Activated naive CD4-positive, alpha-beta T cell treated with anti-CD3 and anti-CD28 coated beads, Interleukin-2, amount 10 ng/mL, durations not matched to agents 7 days and 5 days (primary cell): ENCODE data around the gene STYK1.

Source experiments
- CTCF ChIA-PET: fragments of 350-600 bp; sonication (Branson Sonifier 250); formaldehyde crosslinking; loops from one replicate; lab custom pipeline; 2021; ENCODE audit warnings: antibody characterized with exemption; lab: Charles Lee
- DNase-seq: peaks from one replicate; pipeline ENCODE4 v3.0.0-alpha.2; 2020
- H3K27ac Mint-ChIP-seq: one replicate; pipeline ENCODE4 v1.8.0; 2021; ENCODE audit warnings: mild to moderate bottlenecking, moderate library complexity, mixed read lengths
- H3K27me3 Mint-ChIP-seq: one replicate; pipeline ENCODE4 v1.8.0; 2021; ENCODE audit warnings: mild to moderate bottlenecking, mixed read lengths
- H3K36me3 Mint-ChIP-seq: one replicate; pipeline ENCODE4 v1.8.0; 2021; ENCODE audit warnings: mixed read lengths
- H3K4me1 Mint-ChIP-seq: one replicate; pipeline ENCODE4 v1.8.0; 2021; ENCODE audit warnings: mixed read lengths
- H3K4me3 Mint-ChIP-seq: one replicate; pipeline ENCODE4 v1.8.0; 2021; ENCODE audit warnings: mild to moderate bottlenecking, moderate library complexity, mixed read lengths
- H3K9me3 Mint-ChIP-seq: one replicate; pipeline ENCODE4 v1.8.0; 2021; ENCODE audit warnings: mixed read lengths

Gene STYK1

DNA sequence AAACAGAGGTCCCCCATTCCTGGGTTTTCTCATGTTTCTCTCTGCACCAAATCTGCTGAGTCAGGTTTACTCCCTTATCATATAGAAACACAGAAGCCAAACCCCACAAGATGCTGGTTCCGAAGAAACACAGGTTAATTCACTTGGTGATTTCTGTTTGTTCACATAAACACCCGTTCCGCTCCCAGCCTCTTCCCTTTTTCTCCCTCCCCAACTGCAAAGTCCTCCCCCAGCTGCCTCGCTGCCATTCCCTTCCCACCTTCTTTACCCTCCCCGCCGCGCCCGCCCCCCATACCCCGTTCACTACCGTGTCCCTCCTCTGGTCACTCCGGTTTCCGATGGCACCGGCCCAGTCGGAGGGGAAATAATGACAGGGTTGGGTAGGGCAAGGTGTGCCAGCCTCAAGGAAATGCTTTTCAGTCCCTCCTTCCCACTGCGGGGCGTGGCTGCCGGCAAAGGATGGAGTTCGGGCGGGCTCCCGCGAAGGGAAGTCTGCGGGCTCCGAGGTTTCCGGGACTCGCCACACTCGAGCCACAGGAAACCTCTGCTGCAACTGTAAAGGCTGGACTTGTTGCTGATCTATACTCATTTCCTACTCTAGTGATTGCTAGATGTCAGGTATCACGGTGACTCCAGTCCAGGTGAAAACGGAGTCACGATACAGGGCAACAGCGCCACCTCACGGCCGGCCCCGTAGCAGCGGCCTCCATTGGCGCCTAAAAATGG is at the start of gene STYK1:
TSS of gene STYK1 (minus strand) at position 394 of the 726 bp plus-strand sequence. CDS start 39,434 bp downstream, outside the sequence.
- CTCF ChIA-PET = interaction anchor here (1.0 kb wide), 2 partner anchors 114 to 343 kb away, joined by 4 to 6 read pairs; no protein-coding TSS in a partner anchor
- H3K4me3 Mint-ChIP-seq = peak within 1 kb of the TSS; percentile 72
- H3K27me3 Mint-ChIP-seq = peaks cover 60% of the 10 kb centered on the region
- peaks cover 4% of the 10 kb centered on the region for H3K9me3 Mint-ChIP-seq
- peaks cover 70% of the 10 kb centered on the region for H3K4me1 Mint-ChIP-seq
- H3K36me3 Mint-ChIP-seq = peaks cover 3% of the 10 kb centered on the region
- H3K27ac Mint-ChIP-seq = peak within 1 kb of the TSS; percentile 37
- DNase-seq = peak; percentile 73

GRCh38 chr12:10722905-10723746 is 49.3 kb upstream of the STYK1 start, which contains the start of gene YBX3:
Gene YBX3, minus strand, starts transcription at chr12:10723323. Its CDS starts 212 bp downstream, at chr12:10723111.
- Mint-ChIP-seq H3K4me1 (peaks cover 36% of the 10 kb centered on the region), H3K4me3 (peak within 1 kb of the TSS; percentile 84), H3K9me3 (no peaks in the 10 kb centered on the region), H3K36me3 (no peaks in the 10 kb centered on the region), H3K27me3 (peaks cover 56% of the 10 kb centered on the region), H3K27ac (peak within 1 kb of the TSS; percentile 69)
- peak; percentile 61 for DNase-seq
- CTCF ChIA-PET = interaction anchor here (0.6 to 2.1 kb wide), 3 partner anchors 9 to 93 kb away, joined by 3 to 14 read pairs (median 4); no protein-coding TSS in a partner anchor

GRCh38 chr12:10722502-10722904 is 48.7 kb upstream of the STYK1 start:
- peak; percentile 52 for DNase-seq
- no peaks in the 10 kb centered on the region for H3K9me3 Mint-ChIP-seq
- peaks cover 52% of the 10 kb centered on the region for H3K27me3 Mint-ChIP-seq
- CTCF ChIA-PET = interaction anchor here (2.1 kb wide), 1 partner anchor 27 kb away, joined by 14 read pairs; no protein-coding TSS in a partner anchor
- no peaks in the 10 kb centered on the region for H3K36me3 Mint-ChIP-seq
- peaks cover 36% of the 10 kb centered on the region for H3K4me1 Mint-ChIP-seq
- peak overlapping the region; percentile 69 for H3K27ac Mint-ChIP-seq
- peak overlapping the region; percentile 84 for H3K4me3 Mint-ChIP-seq

DNA sequence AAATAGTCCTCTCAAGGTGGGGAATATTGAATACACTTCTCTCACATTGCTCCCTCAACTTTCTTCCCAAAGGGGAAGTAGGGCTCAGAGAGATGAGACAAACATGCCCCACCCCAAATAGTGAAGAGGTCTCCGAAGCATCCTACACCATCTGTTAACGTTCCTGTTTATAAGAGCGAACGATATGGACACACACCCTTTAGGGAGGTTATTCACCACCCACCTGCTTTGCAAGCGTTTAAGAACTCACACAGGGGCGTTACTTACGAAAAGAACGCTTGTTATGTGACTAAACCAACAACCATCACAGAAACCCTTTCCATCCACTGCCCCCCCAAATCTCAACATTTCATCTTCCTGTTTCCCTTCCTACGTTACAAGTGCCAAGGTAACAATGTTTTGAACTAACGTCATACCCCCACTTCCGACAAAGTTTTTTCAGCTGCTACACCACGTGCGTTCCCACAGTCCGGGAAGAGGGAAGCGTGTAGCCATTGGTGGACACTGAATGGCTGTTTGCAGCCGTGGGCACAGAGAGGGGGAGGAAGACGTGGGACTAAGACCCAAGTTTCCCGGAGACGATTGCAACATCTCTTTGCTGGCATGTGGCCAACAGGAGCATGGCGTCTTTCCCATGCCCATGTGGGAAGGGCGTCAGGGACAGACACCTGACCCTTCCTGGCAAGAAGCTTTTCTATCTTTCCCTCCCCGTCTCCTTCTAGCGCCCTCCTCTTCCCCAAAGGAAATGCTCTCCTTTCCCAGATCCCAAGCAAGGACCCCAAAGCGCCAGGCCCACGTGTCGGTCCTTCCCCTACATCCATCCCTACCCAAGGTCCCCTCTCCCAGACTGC is 48.0 kb upstream of the STYK1 start:
- Mint-ChIP-seq H3K36me3 (no peaks in the 10 kb centered on the region), H3K9me3 (no peaks in the 10 kb centered on the region), H3K27ac (peak overlapping the region; percentile 69), H3K27me3 (peaks cover 45% of the 10 kb centered on the region), H3K4me1 (peaks cover 36% of the 10 kb centered on the region), H3K4me3 (peak overlapping the region; percentile 84)
- CTCF ChIA-PET = no interaction called here
- peak; percentile 55 for DNase-seq

GRCh38 chr12:10720974-10721650 is 47.3 kb upstream of the STYK1 start:
- CTCF ChIA-PET = no interaction called here
- H3K4me3 Mint-ChIP-seq = peak overlapping the region; percentile 84
- DNase-seq = no peak
- H3K27ac Mint-ChIP-seq = no peak overlapping the region
- peaks cover 3% of the 10 kb centered on the region for H3K36me3 Mint-ChIP-seq
- peaks cover 43% of the 10 kb centered on the region for H3K27me3 Mint-ChIP-seq
- no peaks in the 10 kb centered on the region for H3K9me3 Mint-ChIP-seq
- peaks cover 40% of the 10 kb centered on the region for H3K4me1 Mint-ChIP-seq

- H3K27ac Mint-ChIP-seq = no peak overlapping the region
- peaks cover 29% of the 10 kb centered on the region for H3K27me3 Mint-ChIP-seq
- no peaks in the 10 kb centered on the region for H3K9me3 Mint-ChIP-seq
- CTCF ChIA-PET = interaction anchor here (1.5 kb wide), 1 partner anchor 30 kb away, joined by 4 read pairs; no protein-coding TSS in a partner anchor
- DNase-seq = no peak
- no peak overlapping the region for H3K4me3 Mint-ChIP-seq
- peaks cover 50% of the 10 kb centered on the region for H3K4me1 Mint-ChIP-seq
- peaks cover 9% of the 10 kb centered on the region for H3K36me3 Mint-ChIP-seq
Measured at GRCh38 chr12:10719482-10719881, 45.6 kb upstream of the STYK1 start.

- H3K4me1 Mint-ChIP-seq = peaks cover 41% of the 10 kb centered on the region
- no peak overlapping the region for H3K27ac Mint-ChIP-seq
- H3K4me3 Mint-ChIP-seq = no peak overlapping the region
- peaks cover 15% of the 10 kb centered on the region for H3K36me3 Mint-ChIP-seq
- CTCF ChIA-PET = interaction anchor here (0.7 kb wide), 1 partner anchor 27 kb away, joined by 3 read pairs; no protein-coding TSS in a partner anchor
- peaks cover 18% of the 10 kb centered on the region for H3K27me3 Mint-ChIP-seq
- DNase-seq = no peak
- no peaks in the 10 kb centered on the region for H3K9me3 Mint-ChIP-seq
Measured at GRCh38 chr12:10718279-10718821, 44.5 kb upstream of the STYK1 start.

GRCh38 chr12:10717410-10717809 is 43.6 kb upstream of the STYK1 start:
- Mint-ChIP-seq H3K4me1 (peaks cover 40% of the 10 kb centered on the region), H3K27me3 (peaks cover 13% of the 10 kb centered on the region), H3K4me3 (no peak overlapping the region), H3K9me3 (no peaks in the 10 kb centered on the region), H3K27ac (no peak overlapping the region), H3K36me3 (peaks cover 20% of the 10 kb centered on the region)
- CTCF ChIA-PET = interaction anchor here (1.5 kb wide), 1 partner anchor 32 kb away, joined by 5 read pairs; no protein-coding TSS in a partner anchor
- DNase-seq = no peak

DNA sequence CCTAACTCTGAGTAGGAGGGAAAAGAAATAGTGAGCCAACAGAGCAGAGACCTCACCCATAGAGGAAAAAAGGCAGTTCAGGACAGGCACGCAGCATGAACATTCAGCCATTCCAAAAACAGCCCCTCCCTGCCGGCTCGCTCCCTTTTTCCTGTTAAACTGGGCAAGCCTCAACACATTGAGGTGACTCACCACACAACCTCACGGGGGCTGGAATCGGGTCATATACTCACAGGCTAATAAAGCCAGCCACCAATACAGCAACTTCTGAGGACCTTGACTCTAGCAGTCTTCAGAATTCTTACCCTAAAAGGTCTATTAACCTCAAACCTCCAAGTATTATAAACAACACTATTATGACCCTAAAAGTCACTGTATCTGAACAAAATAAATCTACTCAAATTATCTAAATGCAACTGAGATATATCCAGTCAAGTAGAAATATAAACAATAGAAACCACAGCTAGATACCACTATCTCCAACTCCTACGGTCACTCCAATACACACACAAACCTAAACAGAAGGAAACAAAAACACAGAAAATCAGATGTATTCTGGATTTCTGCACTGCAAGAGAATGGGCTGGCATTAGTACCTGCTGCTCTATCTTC is 43.0 kb upstream of the STYK1 start:
- no peaks in the 10 kb centered on the region for H3K9me3 Mint-ChIP-seq
- H3K4me1 Mint-ChIP-seq = peaks cover 34% of the 10 kb centered on the region
- CTCF ChIA-PET = interaction anchor here (1.5 kb wide), 1 partner anchor 33 kb away, joined by 5 read pairs; no protein-coding TSS in a partner anchor
- no peak overlapping the region for H3K27ac Mint-ChIP-seq
- peaks cover 7% of the 10 kb centered on the region for H3K27me3 Mint-ChIP-seq
- H3K36me3 Mint-ChIP-seq = peaks cover 23% of the 10 kb centered on the region
- no peak overlapping the region for H3K4me3 Mint-ChIP-seq
- no peak for DNase-seq

DNA sequence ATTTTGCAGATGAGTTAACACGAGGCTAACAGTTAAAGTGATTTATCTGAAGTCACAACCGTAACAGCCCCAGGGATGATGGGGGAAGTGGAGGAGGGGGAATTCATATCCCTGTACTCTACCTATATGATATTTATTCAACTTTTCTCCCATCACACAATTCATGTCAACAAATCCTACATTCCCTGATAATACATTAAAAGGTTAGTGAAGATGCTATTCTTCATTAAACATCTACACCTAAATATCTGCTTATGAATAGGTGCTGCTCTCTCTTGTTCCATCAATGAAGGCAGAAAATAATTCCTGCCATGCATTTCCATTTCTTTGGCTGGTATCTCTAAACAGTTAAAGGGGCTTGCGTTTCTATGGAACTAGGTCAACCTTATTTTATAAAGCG is 42.4 kb upstream of the STYK1 start:
- DNase-seq = no peak
- CTCF ChIA-PET = interaction anchor here (1.5 kb wide), 1 partner anchor 34 kb away, joined by 5 read pairs; no protein-coding TSS in a partner anchor
- H3K27me3 Mint-ChIP-seq = peaks cover 5% of the 10 kb centered on the region
- H3K27ac Mint-ChIP-seq = no peak overlapping the region
- no peak overlapping the region for H3K4me3 Mint-ChIP-seq
- H3K9me3 Mint-ChIP-seq = no peaks in the 10 kb centered on the region
- H3K36me3 Mint-ChIP-seq = peaks cover 24% of the 10 kb centered on the region
- H3K4me1 Mint-ChIP-seq = peaks cover 28% of the 10 kb centered on the region

GRCh38 chr12:10715491-10715890 is 41.6 kb upstream of the STYK1 start:
- DNase-seq = no peak
- Mint-ChIP-seq H3K27me3 (peaks cover 5% of the 10 kb centered on the region), H3K36me3 (peaks cover 24% of the 10 kb centered on the region), H3K9me3 (no peaks in the 10 kb centered on the region), H3K4me1 (peaks cover 22% of the 10 kb centered on the region), H3K4me3 (no peak overlapping the region), H3K27ac (peak overlapping the region; percentile 3)
- CTCF ChIA-PET = no interaction called here

GRCh38 chr12:10709808-10710207 is 36.0 kb upstream of the STYK1 start:
- Mint-ChIP-seq H3K4me3 (no peak overlapping the region), H3K4me1 (no peaks in the 10 kb centered on the region), H3K36me3 (peaks cover 27% of the 10 kb centered on the region), H3K27ac (no peak overlapping the region), H3K27me3 (no peaks in the 10 kb centered on the region), H3K9me3 (no peaks in the 10 kb centered on the region)
- no peak for DNase-seq
- CTCF ChIA-PET = no interaction called here
